DND-41 (cell line): Measurements from ENCODE around the gene FLNB.

Experiments used
- ATAC-seq: fragments of 200-7000 bp; cut with Tn5 transposase; 3 replicates; pipeline ENCODE4 v1.9.1; 2021; ENCODE audit warnings: low read depth; ENCODE audit not compliant: insufficient read depth
- DNase-seq: peaks from one replicate; pipeline ENCODE4 v3.0.0-alpha.2; 2020
- H2AFZ ChIP-seq: 2 replicates; pipeline ENCODE4 v1.6.0; 2012; ENCODE audit warnings: low read depth, low read length
- H3K27ac ChIP-seq: 2 replicates; pipeline ENCODE4 v1.5.1; 2012; ENCODE audit warnings: low read length, inconsistent platforms
- H3K27me3 ChIP-seq: fragments of 200-600 bp; sonication (generic); 2 replicates; pipeline ENCODE4 v1.6.0; 2012; ENCODE audit warnings: low read length, mild to moderate bottlenecking, inconsistent platforms; ENCODE audit not compliant: insufficient read depth, poor library complexity
- H3K36me3 ChIP-seq: 2 replicates; pipeline ENCODE4 v1.5.1; 2012; ENCODE audit warnings: low read length, inconsistent platforms; ENCODE audit not compliant: insufficient read depth
- H3K4me1 ChIP-seq: 2 replicates; pipeline ENCODE4 v1.5.1; 2012; ENCODE audit warnings: mild to moderate bottlenecking, low read length; ENCODE audit not compliant: insufficient read depth
- H3K4me2 ChIP-seq: 2 replicates; pipeline ENCODE4 v1.6.0; 2012; ENCODE audit warnings: mild to moderate bottlenecking, moderate library complexity, low read length, inconsistent platforms; ENCODE audit not compliant: insufficient read depth
- H3K4me3 ChIP-seq, 2 experiments: fragments of 200-600 bp in 1 of 2; shearing (Covaris generic) in 1 of 2; 2 replicates each; pipeline ENCODE4 v1.5.1; 2012 to 2016; ENCODE audit warnings: inconsistent platforms in 2 of 2, low read length in 2 of 2, mild to moderate bottlenecking in 2 of 2, low read depth in 1 of 2, moderate library complexity in 1 of 2
- H3K79me2 ChIP-seq: 2 replicates; pipeline ENCODE4 v1.6.0; 2012; ENCODE audit warnings: low read length, inconsistent platforms; ENCODE audit not compliant: insufficient read depth
- H3K9ac ChIP-seq: 2 replicates; pipeline ENCODE4 v1.6.0; 2012; ENCODE audit warnings: low read depth, mild to moderate bottlenecking, inconsistent platforms, low read length, moderate library complexity
- H3K9me3 ChIP-seq: 2 replicates; pipeline ENCODE4 v1.5.1; 2012; ENCODE audit warnings: low read length, moderate library complexity, mild to moderate bottlenecking, inconsistent platforms; ENCODE audit not compliant: insufficient read depth, severe bottlenecking
- H4K20me1 ChIP-seq: 2 replicates; pipeline ENCODE4 v1.6.0; 2012; ENCODE audit warnings: low read length; ENCODE audit not compliant: insufficient read depth
- EZH2 ChIP-seq: IDR thresholded peaks from 3 replicates; pipeline ENCODE4 v1.6.1; 2012; ENCODE audit warnings: borderline replicate concordance, low read depth, mild to moderate bottlenecking, moderate library complexity, low read length, inconsistent platforms; ENCODE audit not compliant: severe bottlenecking
- TF ChIP-seq, protein P1 (sequence below): IDR thresholded peaks from 2 replicates; pipeline ENCODE4 v1.5.1; 2012; ENCODE audit warnings: borderline replicate concordance, low read length, moderate library complexity, mild to moderate bottlenecking; ENCODE audit not compliant: poor library complexity, severe bottlenecking; ENCODE audit errors: extremely low read depth

FLNB gene

DNA sequence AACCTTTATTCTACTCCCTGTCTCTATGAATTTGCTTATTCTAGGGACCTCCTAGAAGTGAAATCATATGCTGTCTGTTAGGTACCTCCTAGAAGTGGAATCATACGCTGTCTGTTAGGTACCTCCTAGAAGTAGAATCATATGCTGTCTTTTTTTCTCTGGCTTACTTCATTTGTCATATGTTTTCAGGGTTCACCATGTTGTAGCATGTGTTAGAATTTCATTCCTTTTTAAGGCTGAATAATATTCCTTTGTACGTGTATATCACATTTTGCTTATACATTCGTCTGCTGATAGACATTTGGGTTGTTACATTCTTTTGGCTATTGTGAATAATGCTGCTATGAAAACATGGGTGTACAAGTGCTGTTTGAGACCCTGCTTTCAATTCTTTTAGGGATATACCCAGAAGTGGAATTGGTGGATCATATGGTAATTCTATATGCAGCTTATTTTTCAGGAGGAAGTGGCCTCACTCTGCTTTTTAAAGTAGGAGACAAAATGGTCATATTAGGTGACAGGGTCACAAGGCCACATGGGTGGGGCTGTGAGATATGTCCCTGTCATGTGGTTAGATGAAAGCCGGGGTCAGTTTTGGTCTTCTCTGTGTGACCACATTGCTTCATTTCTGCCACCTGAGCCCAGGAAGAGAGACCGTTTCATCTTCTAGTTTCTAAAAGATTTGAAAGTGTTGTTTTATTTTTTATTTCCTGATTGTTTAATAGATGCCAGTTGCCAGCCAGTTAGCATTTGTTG, 76.7 kb downstream of the FLNB start:
- TF ChIP-seq, protein P1, sequence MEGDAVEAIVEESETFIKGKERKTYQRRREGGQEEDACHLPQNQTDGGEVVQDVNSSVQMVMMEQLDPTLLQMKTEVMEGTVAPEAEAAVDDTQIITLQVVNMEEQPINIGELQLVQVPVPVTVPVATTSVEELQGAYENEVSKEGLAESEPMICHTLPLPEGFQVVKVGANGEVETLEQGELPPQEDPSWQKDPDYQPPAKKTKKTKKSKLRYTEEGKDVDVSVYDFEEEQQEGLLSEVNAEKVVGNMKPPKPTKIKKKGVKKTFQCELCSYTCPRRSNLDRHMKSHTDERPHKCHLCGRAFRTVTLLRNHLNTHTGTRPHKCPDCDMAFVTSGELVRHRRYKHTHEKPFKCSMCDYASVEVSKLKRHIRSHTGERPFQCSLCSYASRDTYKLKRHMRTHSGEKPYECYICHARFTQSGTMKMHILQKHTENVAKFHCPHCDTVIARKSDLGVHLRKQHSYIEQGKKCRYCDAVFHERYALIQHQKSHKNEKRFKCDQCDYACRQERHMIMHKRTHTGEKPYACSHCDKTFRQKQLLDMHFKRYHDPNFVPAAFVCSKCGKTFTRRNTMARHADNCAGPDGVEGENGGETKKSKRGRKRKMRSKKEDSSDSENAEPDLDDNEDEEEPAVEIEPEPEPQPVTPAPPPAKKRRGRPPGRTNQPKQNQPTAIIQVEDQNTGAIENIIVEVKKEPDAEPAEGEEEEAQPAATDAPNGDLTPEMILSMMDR, result no peak
- no peak for TF ChIP-seq EZH2
- Histone ChIP-seq H3K4me1 (peaks cover 34% of the 10 kb centered on the region), H4K20me1 (no peaks in the 10 kb centered on the region), H3K4me3 (no peak overlapping the region), H3K36me3 (peaks cover 37% of the 10 kb centered on the region), H2AFZ (no peak overlapping the region), H3K4me2 (no peak overlapping the region), H3K9ac (no peak overlapping the region), H3K27ac (peak overlapping the region; percentile 26; the same call in 1 of the 2 replicates), H3K27me3 (no peaks in the 10 kb centered on the region), H3K79me2 (peaks cover 21% of the 10 kb centered on the region), H3K9me3 (no peaks in the 10 kb centered on the region)
- ATAC-seq (no peak), DNase-seq (no peak)

DNA sequence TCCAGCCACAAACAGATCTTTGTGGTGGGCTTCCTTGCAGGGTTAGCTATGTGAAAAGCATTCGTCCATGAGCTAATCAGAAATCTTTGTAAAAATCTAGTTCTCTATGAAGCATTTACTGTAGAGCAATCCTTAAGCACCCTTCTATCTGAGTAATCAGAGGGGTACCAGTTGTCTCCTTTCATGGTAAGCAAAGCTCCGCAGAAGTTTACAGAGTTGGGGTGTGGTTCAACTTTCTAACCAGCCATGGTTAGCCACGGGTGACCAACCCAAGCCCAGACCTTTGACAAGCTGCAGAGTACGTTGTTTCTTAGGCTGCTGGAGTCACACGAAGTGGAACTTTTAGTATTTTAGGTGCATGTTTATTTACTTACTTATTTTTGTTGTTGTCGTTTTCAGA, 77.4 kb downstream of the FLNB start:
- no peak overlapping the region for H3K4me3 ChIP-seq
- no peak overlapping the region for H2AFZ ChIP-seq
- H3K9me3 ChIP-seq, result no peaks in the 10 kb centered on the region
- TF ChIP-seq, protein P1, result no peak
- TF ChIP-seq EZH2, result no peak
- DNase-seq, result no peak
- H3K27ac ChIP-seq, result peak overlapping the region; percentile 15; the same call in 1 of the 2 replicates
- no peak for ATAC-seq
- no peak overlapping the region for H3K9ac ChIP-seq
- no peak overlapping the region for H3K4me2 ChIP-seq
- H4K20me1 ChIP-seq, result no peaks in the 10 kb centered on the region
- peaks cover 34% of the 10 kb centered on the region for H3K36me3 ChIP-seq
- peaks cover 31% of the 10 kb centered on the region for H3K4me1 ChIP-seq
- H3K27me3 ChIP-seq, result no peaks in the 10 kb centered on the region
- peaks cover 21% of the 10 kb centered on the region for H3K79me2 ChIP-seq

DNA sequence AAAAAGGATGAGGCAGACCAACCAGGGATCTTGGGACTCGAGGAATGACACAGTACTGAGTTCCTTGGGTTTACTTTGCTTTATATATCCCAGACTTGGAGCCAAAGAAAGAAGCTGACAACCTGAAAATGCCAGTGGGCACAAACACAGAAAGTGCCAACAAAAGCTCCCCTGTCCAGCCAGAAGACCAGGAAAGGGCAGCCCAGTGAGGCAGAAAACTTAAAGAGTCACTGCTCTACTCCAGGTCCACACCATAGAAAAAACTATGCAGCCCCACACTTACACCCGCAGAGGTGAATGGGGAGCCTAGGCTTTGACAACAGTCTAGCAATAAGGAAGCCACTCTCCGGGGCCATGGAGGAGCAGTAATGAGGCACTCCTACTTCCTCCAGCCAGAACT, 80.3 kb downstream of the FLNB start:
- no peak overlapping the region for H2AFZ ChIP-seq
- H4K20me1 ChIP-seq, result no peaks in the 10 kb centered on the region
- H3K4me1 ChIP-seq, result peaks cover 3% of the 10 kb centered on the region
- H3K4me2 ChIP-seq, result no peak overlapping the region
- no peaks in the 10 kb centered on the region for H3K27me3 ChIP-seq
- TF ChIP-seq, protein P1, result no peak
- no peak for TF ChIP-seq EZH2
- no peak overlapping the region for H3K4me3 ChIP-seq
- no peak overlapping the region for H3K9ac ChIP-seq
- peaks cover 20% of the 10 kb centered on the region for H3K79me2 ChIP-seq
- ATAC-seq, result no peak
- no peaks in the 10 kb centered on the region for H3K9me3 ChIP-seq
- no peak overlapping the region for H3K27ac ChIP-seq
- peaks cover 23% of the 10 kb centered on the region for H3K36me3 ChIP-seq
- no peak for DNase-seq
